IMR-90 (cell line): Measurements from ENCODE around the gene IQSEC1. TPM values are rescaled to one million over a fixed set of nuclear protein-coding genes. Genes with fewer than 3 reads are reported as not detected.

Source experiments
- ATAC-seq: fragments of 200-7000 bp; cut with Tn5 transposase; 2 replicates; pipeline ENCODE4 v1.9.1; 2020; ENCODE audit warnings: low read depth, mild to moderate bottlenecking, moderate library complexity
- BruUV-seq: library from RNA; stranded (reverse); fragments of 400-500 nt; replicated peaks from 2 replicates; lab custom pipeline; 2021; lab: Mats Ljungman, UMichigan
- CTCF ChIA-PET: fragments of 300-600 bp; formaldehyde crosslinking; extraction: SDS; loops from one replicate; lab custom pipeline; 2021; ENCODE audit warnings: antibody characterized with exemption; lab: Yijun Ruan, JAX
- POLR2A ChIA-PET: fragments of 300-600 bp; sonication (Branson Sonifier 250); formaldehyde crosslinking; loops from one replicate; lab custom pipeline; 2022; ENCODE audit warnings: antibody characterized with exemption; ENCODE audit not compliant: unreplicated experiment; lab: Charles Lee
- DNase-seq: peaks from one replicate; pipeline ENCODE4 v3.0.0; 2013
- H2AFZ ChIP-seq: replicated peaks from 2 replicates; pipeline ENCODE3; 2013; ENCODE audit warnings: low read length, mild to moderate bottlenecking; ENCODE audit not compliant: poor library complexity
- H2AK5ac ChIP-seq: 2 replicates; pipeline ENCODE4 v1.6.1; 2013; ENCODE audit warnings: low read depth, low read length, inconsistent platforms
- H2AK9ac ChIP-seq: replicated peaks from 2 replicates; pipeline ENCODE3; 2013; ENCODE audit warnings: mild to moderate bottlenecking, low read depth, low read length, moderate library complexity; ENCODE audit not compliant: poor library complexity
- H2BK120ac ChIP-seq: 2 replicates; pipeline ENCODE4 v1.6.1; 2013; ENCODE audit warnings: low read depth, low read length, inconsistent platforms
- H2BK15ac ChIP-seq: 3 replicates; pipeline ENCODE4 v1.6.1; 2013; ENCODE audit warnings: low read depth, low read length, inconsistent platforms
- H2BK20ac ChIP-seq: 2 replicates; pipeline ENCODE4 v1.6.1; 2013; ENCODE audit warnings: low read depth, mild to moderate bottlenecking, inconsistent platforms, low read length, moderate library complexity
- H2BK5ac ChIP-seq: 2 replicates; pipeline ENCODE4 v1.6.1; 2013; ENCODE audit warnings: mild to moderate bottlenecking, low read depth, low read length, inconsistent platforms; ENCODE audit not compliant: poor library complexity, severe bottlenecking
- H3K14ac ChIP-seq: replicated peaks from 2 replicates; pipeline ENCODE4 v1.6.1; 2013; ENCODE audit warnings: low read depth, low read length, inconsistent platforms
- H3K18ac ChIP-seq: 2 replicates; pipeline ENCODE4 v1.6.1; 2013; ENCODE audit warnings: low read depth, low read length, control low read depth
- H3K23ac ChIP-seq: 2 replicates; pipeline ENCODE4 v1.6.1; 2013; ENCODE audit warnings: low read depth, low read length, inconsistent platforms
- H3K27ac ChIP-seq: 2 replicates; pipeline ENCODE4 v1.5.1; 2013; ENCODE audit warnings: mild to moderate bottlenecking, control low read depth, low read length; ENCODE audit not compliant: insufficient read depth
- H3K27me3 ChIP-seq: 2 replicates; pipeline ENCODE4 v1.6.1; 2013; ENCODE audit warnings: low read length; ENCODE audit not compliant: control insufficient read depth, insufficient read depth
- H3K36me3 ChIP-seq: 2 replicates; pipeline ENCODE4 v1.6.1; 2013; ENCODE audit warnings: low read length, mixed read lengths; ENCODE audit not compliant: control insufficient read depth, insufficient read depth
- H3K4ac ChIP-seq: 2 replicates; pipeline ENCODE4 v1.6.1; 2013; ENCODE audit warnings: low read depth, low read length, inconsistent platforms
- H3K4me1 ChIP-seq: 2 replicates; pipeline ENCODE4 v1.6.1; 2013; ENCODE audit warnings: low read length, mixed read lengths; ENCODE audit not compliant: control insufficient read depth, insufficient read depth
- H3K4me2 ChIP-seq: 2 replicates; pipeline ENCODE4 v1.6.1; 2013; ENCODE audit warnings: low read depth, mild to moderate bottlenecking, control low read depth, low read length, moderate library complexity
- H3K4me3 ChIP-seq: 2 replicates; pipeline ENCODE4 v1.5.1; 2013; ENCODE audit warnings: low read depth, mild to moderate bottlenecking, control low read depth, low read length, moderate library complexity; ENCODE audit not compliant: insufficient read depth
- H3K56ac ChIP-seq: 2 replicates; pipeline ENCODE4 v1.6.1; 2013; ENCODE audit warnings: low read length, inconsistent platforms; ENCODE audit not compliant: insufficient read depth; ENCODE audit errors: extremely low read depth
- H3K79me1 ChIP-seq, 2 experiments: 2 replicates each; pipeline ENCODE4 v1.6.1; 2013; ENCODE audit warnings: low read length in 2 of 2, inconsistent platforms in 1 of 2, low read depth in 1 of 2
- H3K9ac ChIP-seq: 2 replicates; pipeline ENCODE4 v1.6.1; 2013; ENCODE audit warnings: low read depth, low read length, control low read depth
- H3K9me1 ChIP-seq: 2 replicates; pipeline ENCODE4 v1.6.1; 2013; ENCODE audit warnings: low read length, inconsistent platforms; ENCODE audit not compliant: insufficient read depth
- H3K9me3 ChIP-seq: 2 replicates; pipeline ENCODE4 v1.6.1; 2013; ENCODE audit warnings: low read length; ENCODE audit not compliant: control insufficient read depth, insufficient read depth
- H4K20me1 ChIP-seq: 2 replicates; pipeline ENCODE4 v1.6.1; 2013; ENCODE audit warnings: low read length, inconsistent platforms; ENCODE audit not compliant: insufficient read depth
- H4K5ac ChIP-seq: 2 replicates; pipeline ENCODE4 v1.6.1; 2013; ENCODE audit warnings: mild to moderate bottlenecking, low read depth, low read length, control low read depth
- H4K8ac ChIP-seq, 2 experiments: 2 replicates each; pipeline ENCODE4 v1.6.1; 2013; ENCODE audit warnings: low read depth in 2 of 2, low read length in 2 of 2, control low read depth in 1 of 2, inconsistent platforms in 1 of 2
- H4K91ac ChIP-seq: 2 replicates; pipeline ENCODE4 v1.6.1; 2013; ENCODE audit warnings: low read depth, low read length, inconsistent platforms; ENCODE audit not compliant: insufficient read depth
- POLR2A ChIP-seq: IDR thresholded peaks from 2 replicates; pipeline ENCODE4 v1.6.1; 2012; ENCODE audit warnings: mild to moderate bottlenecking, low read depth, low read length
- RCOR1 ChIP-seq: IDR thresholded peaks from 2 replicates; pipeline ENCODE4 v1.6.1; 2012; ENCODE audit warnings: mild to moderate bottlenecking, low read length, improper control_type of control experiment; ENCODE audit not compliant: insufficient replicate concordance
- SMC3 ChIP-seq: fragments of 150-350 bp; IDR thresholded peaks from 2 replicates; pipeline ENCODE4 v1.6.1; 2016; ENCODE audit warnings: low read depth, mild to moderate bottlenecking, antibody characterized with exemption, low read length, moderate library complexity
- WGBS, 2 experiments: methylation state at CpG; one replicate each; pipeline versions ENCODE4 v1.1.5 to v1.1.7; 2013; ENCODE audit warnings: missing lambda C conversion rate in 2 of 2; ENCODE audit not compliant: insufficient read length in 1 of 2; ENCODE audit errors: extremely low coverage in 2 of 2; 5-methylcytosine and 5-hydroxymethylcytosine counted together
- dilution Hi-C: fragments of 300-500 bp; cut with HindIII; formaldehyde crosslinking; loops from one replicate; pipeline ENCODE4 v1.14.3; 2018; ENCODE audit warnings: low sequenced_read_pairs; ENCODE audit not compliant: unreplicated experiment
- in situ Hi-C: fragments of 300-500 bp; cut with MboI; formaldehyde crosslinking; loops from 3 replicates; pipeline ENCODE4 v1.14.3; 2019; ENCODE audit warnings: low sequenced_read_pairs, inconsistent platforms, mixed read lengths
- intact Hi-C: fragments of 100-400 bp; cut with micrococcal nuclease; formaldehyde crosslinking; loops from 2 replicates; pipeline ENCODE4 v1.10.0; 2022
- polyA plus RNA-seq, 3 experiments: library from polyadenylated mRNA; depleted of rRNA; stranded (reverse); fragments of >200 nt; gene quantifications; 2 replicates each; pipeline ENCODE4 v1.2.3, GENCODE V29; 2012; ENCODE audit warnings: low replicate concordance in 1 of 3
- total RNA-seq: library from RNA; depleted of rRNA; stranded (reverse); fragments of >200 nt; gene quantifications from 2 replicates; pipeline ENCODE4 v1.2.3, GENCODE V29; 2012
- TF ChIP-seq, protein P1 (sequence below): conservative IDR thresholded peaks from 2 replicates; pipeline ENCODE4 v1.5.1; 2012; ENCODE audit warnings: mild to moderate bottlenecking, low read depth, low read length, improper control_type of control experiment

Gene IQSEC1
- total and polyA plus RNA-seq, 2 of the 4 experiments (the other 2 are of a cell fraction): 5.9 to 11.9 TPM

- H2BK120ac ChIP-seq: no peak overlapping the region
- H4K91ac ChIP-seq: no peak overlapping the region
- H2AK9ac ChIP-seq: no peak overlapping the region
- no peak overlapping the region for H3K27ac ChIP-seq
- 29% methylated on average over 3 of the region's 6 CpGs; no CpG with 5 or more reads in 1 of the 2 experiments for WGBS, 2 experiments
- H4K8ac ChIP-seq: no peak overlapping the region
- no peak for ATAC-seq
- no peak overlapping the region for H2BK15ac ChIP-seq
- no peaks in the 10 kb centered on the region for H3K36me3 ChIP-seq
- ChIA-PET CTCF (no interaction called here), POLR2A (no interaction called here)
- no peak overlapping the region for H3K56ac ChIP-seq
- H3K14ac ChIP-seq: no peak overlapping the region
- H4K5ac ChIP-seq: no peak overlapping the region
- no peak overlapping the region for H3K9ac ChIP-seq
- H2AK5ac ChIP-seq: no peak overlapping the region
- H2AFZ ChIP-seq: no peak overlapping the region
- H3K9me3 ChIP-seq: no peaks in the 10 kb centered on the region
- H3K79me1 ChIP-seq: no peaks in the 10 kb centered on the region
- in situ Hi-C loops (no loop called here), dilution Hi-C loops (no loop called here), intact Hi-C loops (no loop called here)
- no peak overlapping the region for H3K4me3 ChIP-seq
- no peak for DNase-seq
- H3K27me3 ChIP-seq: peaks cover 26% of the 10 kb centered on the region
- no peak overlapping the region for H3K4ac ChIP-seq
- no peak overlapping the region for H3K23ac ChIP-seq
- no peak overlapping the region for H3K18ac ChIP-seq
- no TSS peak for BruUV-seq
- H3K9me1 ChIP-seq: no peaks in the 10 kb centered on the region
- H2BK20ac ChIP-seq: no peak overlapping the region
- TF ChIP-seq, protein P1, sequence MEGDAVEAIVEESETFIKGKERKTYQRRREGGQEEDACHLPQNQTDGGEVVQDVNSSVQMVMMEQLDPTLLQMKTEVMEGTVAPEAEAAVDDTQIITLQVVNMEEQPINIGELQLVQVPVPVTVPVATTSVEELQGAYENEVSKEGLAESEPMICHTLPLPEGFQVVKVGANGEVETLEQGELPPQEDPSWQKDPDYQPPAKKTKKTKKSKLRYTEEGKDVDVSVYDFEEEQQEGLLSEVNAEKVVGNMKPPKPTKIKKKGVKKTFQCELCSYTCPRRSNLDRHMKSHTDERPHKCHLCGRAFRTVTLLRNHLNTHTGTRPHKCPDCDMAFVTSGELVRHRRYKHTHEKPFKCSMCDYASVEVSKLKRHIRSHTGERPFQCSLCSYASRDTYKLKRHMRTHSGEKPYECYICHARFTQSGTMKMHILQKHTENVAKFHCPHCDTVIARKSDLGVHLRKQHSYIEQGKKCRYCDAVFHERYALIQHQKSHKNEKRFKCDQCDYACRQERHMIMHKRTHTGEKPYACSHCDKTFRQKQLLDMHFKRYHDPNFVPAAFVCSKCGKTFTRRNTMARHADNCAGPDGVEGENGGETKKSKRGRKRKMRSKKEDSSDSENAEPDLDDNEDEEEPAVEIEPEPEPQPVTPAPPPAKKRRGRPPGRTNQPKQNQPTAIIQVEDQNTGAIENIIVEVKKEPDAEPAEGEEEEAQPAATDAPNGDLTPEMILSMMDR: no peak
- TF ChIP-seq RCOR1 (no peak), POLR2A (no peak), SMC3 (no peak)
- H4K20me1 ChIP-seq: no peaks in the 10 kb centered on the region
- H2BK5ac ChIP-seq: no peak overlapping the region
- H3K4me2 ChIP-seq: no peak overlapping the region
- H3K4me1 ChIP-seq: no peaks in the 10 kb centered on the region
Observed at GRCh38 chr3:13051581-13051980, 21.6 kb downstream of the IQSEC1 start.
